Activated CD8-positive, alpha-beta memory T cell treated with anti-CD3 and anti-CD28 coated beads for 48 hours (primary cell): ENCODE data around the gene OCIAD1.
"Not testable (repeated sequence)": the region's sequence is repeated elsewhere in the genome, so short reads cannot be mapped to it uniquely, and the experiment has no call there.

ENCODE experiments used
- DNase-seq, 3 experiments: peaks; one replicate each; pipeline ENCODE4 v3.0.0-alpha.2; 2020; ENCODE audit warnings: low read depth in 2 of 3, low spot score in 2 of 3

Gene OCIAD1

DNA sequence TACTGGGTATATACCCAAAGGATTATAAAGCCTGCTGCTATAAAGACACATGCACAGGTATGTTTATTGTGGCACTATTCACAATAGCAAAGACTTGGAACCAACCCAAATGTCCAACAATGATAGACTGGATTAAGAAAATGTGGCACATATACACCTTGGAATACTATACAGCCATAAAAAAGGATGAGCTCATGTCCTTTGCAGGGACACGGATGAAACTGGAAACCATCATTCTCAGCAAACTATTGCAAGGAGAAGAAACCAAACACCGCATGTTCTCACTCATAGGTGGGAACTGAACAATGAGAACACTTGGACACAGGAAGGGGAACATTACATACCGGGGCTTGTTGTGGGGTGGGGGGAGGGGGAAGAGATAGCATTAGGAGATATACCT, 58.9 kb downstream of the OCIAD1 start:
- DNase-seq: not testable (repeated sequence)

DNA sequence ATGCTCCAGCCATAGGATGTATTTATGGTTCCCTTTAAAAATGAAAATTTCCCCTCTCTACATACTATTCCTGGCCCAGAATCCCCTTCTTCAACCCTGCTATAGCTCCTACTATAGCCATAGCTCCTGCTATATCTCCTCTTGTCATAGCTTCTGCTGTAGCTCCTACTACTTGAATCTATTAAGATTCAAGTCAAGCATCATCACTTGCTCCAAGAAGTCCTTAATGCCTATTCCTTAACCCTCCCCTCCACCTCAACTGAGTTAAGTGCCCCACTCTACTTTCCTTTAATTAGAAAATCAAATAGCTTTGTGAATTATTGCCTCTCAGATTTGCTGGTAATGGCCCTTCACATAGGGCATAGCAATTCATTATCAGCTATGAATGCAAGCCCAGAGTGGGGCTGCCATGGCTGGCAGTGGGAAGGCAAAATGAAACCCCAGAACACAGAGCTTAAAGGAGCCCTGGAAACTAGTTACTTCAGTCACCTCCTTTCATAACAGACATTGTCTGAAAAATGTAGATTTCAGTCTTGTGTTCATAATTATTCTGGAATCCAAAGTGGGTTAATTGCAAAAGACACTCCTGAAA, 60.2 kb downstream of the OCIAD1 start:
- no peak for DNase-seq

DNA sequence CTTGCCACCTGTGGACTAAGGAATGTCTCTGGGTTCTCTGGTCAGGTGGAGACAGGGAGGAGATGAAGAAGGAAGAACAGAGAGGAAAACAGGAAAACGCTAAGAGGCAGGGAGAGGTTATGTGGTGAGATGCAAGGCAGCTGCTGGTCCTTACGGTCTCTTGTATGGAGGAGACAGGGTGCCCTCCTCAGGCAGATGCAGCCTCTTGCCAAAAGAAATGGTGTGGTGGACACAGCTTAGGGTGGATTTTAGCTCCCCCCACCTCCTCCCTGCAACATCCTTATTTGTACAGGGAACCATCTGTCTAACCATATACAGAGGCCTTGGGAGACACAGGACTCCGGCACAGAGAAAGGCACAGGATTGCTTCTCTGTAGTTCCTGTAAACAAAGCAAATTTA, 66.0 kb downstream of the OCIAD1 start:
- DNase-seq: no peak

DNA sequence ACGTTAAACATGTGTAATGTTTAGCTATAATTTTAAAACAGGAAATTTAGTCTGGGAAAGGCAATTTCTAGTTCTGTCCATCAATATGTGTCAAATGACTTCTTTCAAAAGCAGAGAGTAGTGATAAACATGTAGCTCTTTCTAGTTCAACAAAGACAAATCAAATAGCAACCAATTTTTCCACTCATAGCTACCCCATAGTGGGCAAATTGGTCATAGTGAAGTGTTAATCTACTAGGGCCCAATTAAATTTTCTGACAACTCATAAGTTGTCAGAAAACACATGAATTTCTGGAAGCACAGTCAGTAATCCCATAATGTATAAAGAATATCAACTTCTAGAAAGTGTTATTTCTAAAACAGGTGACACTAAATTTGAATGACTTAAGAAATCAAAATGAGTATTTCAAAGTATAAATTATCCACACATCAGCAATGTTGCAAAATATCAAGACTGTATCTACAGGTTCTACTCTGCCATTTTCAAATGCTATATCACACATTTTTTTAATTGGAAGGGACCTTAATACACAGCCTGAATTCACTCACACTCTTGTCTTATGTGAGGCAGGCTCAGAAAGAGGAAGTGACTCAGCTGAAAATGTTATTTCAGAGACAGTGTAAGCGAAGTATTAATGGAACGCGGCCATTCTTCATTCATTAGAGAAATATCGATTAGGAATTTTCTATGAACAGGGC, 68.0 kb downstream of the OCIAD1 start:
- DNase-seq: no peak

DNA sequence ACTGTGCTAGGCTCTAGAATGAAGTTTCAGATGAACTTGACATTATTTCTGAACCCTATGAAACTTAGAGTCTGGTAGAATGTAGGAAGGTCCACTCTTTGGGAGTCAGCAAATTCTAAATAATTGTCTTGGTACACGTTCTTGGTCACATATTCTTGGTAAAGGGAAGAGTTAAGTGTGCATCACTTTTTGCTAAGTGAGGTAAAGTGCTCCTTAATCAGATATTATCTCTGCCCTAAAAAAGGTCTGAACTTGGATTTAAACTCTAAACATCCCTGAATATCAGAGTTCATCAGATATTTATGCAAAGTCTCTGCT, 68.5 kb downstream of the OCIAD1 start:
- no peak for DNase-seq

DNA sequence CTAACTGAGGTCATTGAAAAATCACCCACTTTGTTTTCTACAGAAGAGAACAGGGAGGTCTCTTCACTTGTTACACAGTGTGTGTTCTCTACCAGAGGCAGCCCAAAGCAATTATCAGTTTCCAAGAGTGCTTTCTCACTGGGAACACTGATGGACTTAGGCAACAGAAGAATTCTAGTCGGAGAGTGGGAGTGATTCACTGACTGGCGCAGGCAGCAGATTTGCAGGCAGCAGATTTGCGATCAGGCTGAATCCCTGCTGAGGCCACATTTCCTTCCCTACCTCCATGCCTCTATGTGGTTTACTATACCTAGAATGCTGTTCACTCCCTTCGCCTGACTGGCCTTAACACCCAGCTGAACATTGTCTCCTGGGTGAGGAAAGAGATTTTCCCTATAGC, 69.1 kb downstream of the OCIAD1 start:
- DNase-seq: no peak

DNA sequence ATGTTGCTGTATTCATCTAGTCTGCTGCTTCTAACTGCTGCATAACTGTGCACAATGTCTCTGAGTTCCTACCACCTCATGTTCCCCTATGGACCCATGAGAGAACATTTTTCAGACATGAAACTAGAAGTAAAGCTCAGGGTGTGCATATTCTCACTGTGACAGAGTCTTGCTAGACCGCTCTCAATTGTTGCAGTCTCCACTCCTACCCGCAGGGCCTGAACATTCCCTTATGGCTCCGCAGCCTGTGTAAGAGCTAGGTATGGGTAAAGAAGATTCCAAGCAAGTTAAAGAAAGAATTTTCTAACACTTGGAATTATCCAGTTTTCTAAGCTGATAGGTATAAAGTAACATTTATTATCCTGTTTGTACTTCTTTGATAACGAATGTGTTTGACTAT, 70.3 kb downstream of the OCIAD1 start:
- DNase-seq: no peak

DNA sequence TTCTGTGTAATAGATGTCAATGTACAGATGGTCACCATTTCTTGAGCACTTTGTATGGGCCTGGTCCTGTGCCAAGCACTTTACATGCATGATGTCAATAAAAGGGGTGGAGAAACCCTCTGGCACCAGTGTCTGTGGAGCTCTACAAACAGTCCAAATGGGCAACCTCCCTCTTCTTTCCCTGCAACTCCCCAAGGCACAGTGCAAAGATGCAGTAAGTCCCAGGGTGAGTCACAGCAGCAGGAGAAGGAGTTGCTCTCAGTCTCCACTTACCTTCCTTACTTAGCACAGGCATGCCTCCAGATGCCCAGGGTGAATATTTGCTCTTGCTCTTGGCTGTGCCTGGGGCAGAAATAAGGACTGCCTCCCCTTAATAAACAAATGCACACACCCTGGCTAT, 71.4 kb downstream of the OCIAD1 start:
- no peak for DNase-seq

GRCh38 chr4:48904101-48904500, 73.2 kb downstream of the OCIAD1 start:
- DNase-seq: no peak

DNA sequence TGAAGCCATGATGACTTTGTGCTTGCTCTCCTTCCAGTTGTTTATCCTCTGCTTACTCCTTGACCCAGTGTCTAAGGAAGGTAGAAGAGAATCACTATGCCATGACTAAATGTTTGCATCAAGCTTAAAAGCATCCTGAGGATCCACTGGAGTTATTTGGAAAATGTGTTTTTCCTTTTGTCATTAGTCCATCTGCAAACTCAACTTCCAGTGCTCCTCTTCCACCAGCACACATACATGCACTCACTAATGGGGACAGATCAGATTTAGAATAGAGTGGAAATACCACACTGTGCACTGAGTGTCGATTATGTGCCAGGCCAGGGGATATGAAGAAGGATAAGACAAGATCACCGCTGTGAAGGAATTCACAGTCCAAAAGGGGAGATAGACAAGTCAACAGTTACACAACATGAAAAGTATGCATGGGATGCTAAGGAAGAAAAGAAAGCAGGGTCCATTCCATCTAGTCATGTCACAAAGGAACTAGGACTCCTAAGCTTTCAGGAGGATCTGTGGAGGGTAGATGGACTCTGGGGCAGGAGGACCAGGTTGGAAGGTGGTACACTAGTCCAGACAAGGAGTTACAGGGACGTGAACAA, 73.8 kb downstream of the OCIAD1 start:
- no peak for DNase-seq

DNA sequence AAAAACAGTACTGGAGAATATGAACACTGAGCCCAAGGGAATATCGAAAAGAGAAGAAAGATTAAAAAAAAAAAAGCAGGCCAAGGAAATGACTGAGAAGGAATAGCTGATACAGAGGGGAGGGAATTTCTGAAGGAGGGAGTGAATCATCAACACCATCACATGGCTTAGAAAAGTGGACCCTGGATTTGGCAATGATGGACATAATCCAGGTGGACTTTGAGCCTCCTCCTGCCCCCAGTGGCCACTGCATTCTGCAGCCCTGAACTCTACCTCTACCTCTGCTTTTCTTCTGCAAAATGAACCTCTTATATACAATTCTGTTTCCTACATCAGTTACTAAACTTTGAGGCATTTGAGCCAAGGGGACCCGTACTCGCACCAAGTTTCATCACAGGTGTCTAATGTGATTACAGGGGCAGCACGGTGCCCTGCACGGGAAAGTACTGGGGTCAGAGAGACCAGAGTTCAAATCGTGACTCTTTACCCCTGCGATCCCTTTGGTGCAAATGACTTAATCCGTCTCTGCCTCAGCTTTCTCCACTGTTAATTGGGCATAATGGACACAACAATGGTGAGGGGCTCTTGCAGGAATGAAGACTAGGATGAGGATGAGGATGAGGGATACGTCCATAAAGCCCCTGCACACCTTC, 74.6 kb downstream of the OCIAD1 start:
- no peak for DNase-seq

DNA sequence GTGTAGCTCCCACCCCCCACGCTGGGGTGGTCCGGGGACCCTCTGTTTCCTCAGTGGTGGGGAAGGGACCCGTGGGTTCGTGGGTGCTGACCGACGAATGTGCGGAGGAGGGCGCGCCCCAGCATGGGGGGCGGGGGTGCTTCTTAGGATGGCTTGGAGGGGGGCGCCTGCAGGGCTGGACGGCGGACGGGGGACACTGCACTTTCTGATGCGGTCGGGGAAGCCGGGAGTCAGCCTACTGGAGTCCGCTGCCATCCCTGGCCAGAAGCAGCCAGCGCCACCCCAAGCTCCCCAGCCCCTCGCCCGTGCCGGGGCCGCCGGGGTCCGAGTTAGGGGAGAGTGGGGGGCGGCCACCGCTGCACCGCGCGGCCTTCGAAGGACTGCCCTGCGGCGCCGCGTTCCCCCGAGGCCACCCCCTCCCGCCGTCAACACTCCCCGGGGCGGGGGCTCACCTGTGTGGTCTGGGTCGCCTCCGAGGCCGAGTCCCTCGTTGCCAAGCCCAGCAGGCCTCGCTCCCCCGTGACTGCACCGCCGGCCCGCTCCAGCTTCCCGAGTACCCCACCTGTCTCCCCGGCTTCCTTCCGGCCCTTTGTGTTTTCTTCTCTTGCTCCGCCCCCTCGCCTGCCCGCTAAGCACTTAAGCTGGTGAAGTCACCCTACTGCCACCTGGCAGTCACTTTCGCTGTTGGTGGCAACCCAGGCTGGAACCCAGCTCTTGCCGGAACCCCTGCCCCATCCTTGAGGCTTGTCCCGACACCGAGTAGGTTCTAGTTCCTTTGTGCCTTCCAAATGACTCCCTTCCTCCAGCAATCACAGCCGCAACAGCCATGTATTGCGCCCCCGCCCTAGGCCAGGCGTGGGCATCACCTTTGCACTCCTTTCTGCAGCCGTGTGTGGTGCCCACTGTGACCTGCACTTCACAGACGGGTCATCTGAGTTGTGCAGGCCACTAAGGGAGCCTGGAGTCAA, 75.6 kb downstream of the OCIAD1 start, which contains the start of gene OCIAD2:
Gene OCIAD2, minus strand, starts transcription at position 569 of the 968 bp plus-strand sequence. CDS start 2,225 bp downstream, outside the sequence.
- peak; percentile 36 to 52 (median 52) for DNase-seq

DNA sequence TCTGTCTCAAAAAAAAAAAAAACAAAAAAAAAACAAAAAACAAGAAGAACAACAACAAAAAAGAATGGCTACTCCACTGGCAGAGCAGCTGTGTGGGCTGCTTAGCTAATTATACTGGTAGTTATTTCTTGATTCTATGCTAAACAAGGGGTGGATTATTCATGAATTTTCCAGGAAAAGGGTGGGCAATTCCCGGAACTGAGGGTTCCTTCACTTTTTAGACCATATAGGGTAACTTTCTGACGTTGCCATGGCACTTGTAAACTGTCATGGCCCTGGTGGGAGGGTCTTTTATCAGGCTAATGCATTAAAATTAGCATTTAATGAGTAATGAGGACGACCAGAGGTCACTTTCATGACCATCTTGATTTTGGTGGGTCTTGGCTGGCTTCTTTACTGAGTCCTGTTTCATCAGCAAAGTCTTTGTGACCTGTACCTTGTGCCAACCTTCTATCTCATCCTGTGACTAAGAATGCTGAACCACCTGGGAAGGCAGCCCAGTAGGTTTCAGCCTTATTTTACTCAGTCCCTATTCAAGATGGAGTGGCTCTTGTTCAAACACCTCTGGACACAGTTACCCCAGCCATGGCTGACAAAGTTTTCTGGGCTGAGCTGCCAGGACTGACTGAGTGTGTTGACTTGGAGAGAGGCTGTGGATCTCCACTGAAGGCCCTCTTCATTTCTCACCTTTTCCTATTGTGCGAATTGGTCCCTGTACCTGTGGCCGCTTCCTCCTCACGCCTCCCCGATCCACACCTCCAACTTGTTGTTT, 77.0 kb downstream of the OCIAD1 start:
- no peak for DNase-seq

GRCh38 chr4:48908687-48909086, 77.8 kb downstream of the OCIAD1 start:
- DNase-seq: no peak

- DNase-seq: peak in 2 of 3 experiments; percentile 37 to 40
Observed at GRCh38 chr4:48909697-48910096, 78.8 kb downstream of the OCIAD1 start.

GRCh38 chr4:48910511-48910910, 79.6 kb downstream of the OCIAD1 start:
- no peak for DNase-seq
